HG03045 (cell line): ENCODE results near the gene DVL3.

Experiments used
- ATAC-seq: cut with Tn5 transposase; IDR thresholded peaks from one replicate; pipeline ENCODE4 v1.9.1; 2021; ENCODE audit warnings: mild to moderate bottlenecking, moderate library complexity; ENCODE audit not compliant: unreplicated experiment

DVL3 gene

DNA sequence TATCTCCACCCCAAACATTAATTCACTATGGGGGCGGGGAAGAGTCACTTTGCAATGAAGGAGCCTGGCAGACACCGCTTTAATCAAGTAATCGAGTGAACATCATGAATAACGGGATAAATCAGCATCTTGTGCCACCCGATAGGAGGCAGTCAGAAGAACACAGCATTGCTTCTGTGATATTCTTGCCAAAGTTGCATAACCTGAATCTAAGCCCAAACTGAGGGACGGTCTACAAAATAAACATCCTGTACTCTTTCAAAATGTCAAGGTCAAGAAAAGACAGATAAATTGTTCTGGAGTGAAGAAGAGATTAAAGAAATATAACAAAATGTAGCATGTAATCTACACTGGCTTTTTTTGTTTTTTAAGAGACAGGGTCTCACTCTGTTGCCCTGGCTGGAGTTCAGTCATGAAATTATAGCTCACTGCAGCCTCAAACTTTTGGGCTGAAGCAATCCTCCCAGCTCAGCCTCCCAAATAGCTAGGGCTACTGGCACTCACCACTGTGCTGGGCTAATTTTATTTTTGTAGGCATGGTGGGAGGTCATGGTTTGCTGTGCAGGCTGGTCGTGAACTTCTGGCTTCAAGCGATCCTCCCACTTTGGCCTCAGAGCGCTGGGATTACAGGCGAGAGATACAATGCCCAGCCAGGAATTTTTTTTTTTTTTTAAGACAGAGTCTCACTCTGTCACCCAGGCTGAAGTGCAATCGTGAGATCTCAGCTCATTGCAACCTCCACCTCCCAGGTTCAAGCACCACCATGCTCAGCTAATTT, 54.2 kb downstream of the DVL3 start:
- no peak for ATAC-seq

GRCh38 chr3:184211297-184211696, 56.1 kb downstream of the DVL3 start:
- ATAC-seq = no peak

GRCh38 chr3:184211718-184212117, 56.5 kb downstream of the DVL3 start:
- no peak for ATAC-seq

DNA sequence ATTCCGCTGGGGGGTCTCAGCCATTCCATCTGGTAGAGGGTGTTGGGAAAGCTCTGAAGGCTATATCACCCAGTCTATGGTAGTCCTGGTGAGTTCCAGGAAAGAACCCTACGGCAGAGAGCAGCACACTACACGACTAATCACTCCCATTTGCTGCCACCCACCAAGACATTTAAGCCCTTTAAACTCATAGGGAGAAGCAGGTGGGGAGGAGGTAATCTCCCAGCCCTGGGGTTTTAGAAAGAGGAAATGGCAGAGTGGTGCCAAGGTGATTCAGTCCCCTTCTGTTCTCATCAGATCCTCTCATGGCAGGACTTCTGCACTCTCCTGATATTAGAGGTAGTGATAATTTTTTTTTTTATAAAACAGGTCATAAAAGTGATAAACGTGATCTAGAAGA, 63.6 kb downstream of the DVL3 start:
- ATAC-seq = no peak

DNA sequence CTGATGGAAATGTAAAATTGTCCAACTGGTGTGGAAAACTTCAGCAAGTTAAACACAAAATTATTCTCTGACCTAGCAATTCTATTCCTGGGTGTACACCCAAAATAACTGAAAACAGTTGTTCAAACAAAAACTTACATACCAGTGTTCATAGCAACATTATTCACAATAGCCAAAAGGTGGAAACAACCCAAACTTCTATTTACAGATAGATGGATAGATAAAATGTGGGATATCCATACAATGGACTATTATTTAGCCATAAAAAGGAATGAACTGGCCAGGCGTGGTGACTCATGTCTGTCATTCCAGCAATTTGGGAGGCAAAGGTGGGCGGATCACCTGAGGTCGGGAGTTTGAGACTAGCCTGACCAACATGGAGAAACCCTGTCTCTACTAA, 67.3 kb downstream of the DVL3 start:
- ATAC-seq = no peak
